GM19468 (cell line): ENCODE measurements around the gene USP7.
"Not testable (repeated sequence)": the region's sequence is repeated elsewhere in the genome, so short reads cannot be mapped to it uniquely, and the experiment has no call there.

Experiments used
- ATAC-seq: cut with Tn5 transposase; IDR thresholded peaks from one replicate; pipeline ENCODE4 v1.9.1; 2021; ENCODE audit warnings: mild to moderate bottlenecking, moderate library complexity, moderate number of reproducible peaks; ENCODE audit not compliant: unreplicated experiment; ENCODE audit errors: extremely low read depth

The USP7 gene

GRCh38 chr16:8852534-8852933 lies 111.2 kb downstream of the USP7 start:
- ATAC-seq = no peak

- ATAC-seq = no peak
These were observed 111.8 kb downstream of the USP7 start for GRCh38 chr16:8851761-8852403.

- ATAC-seq = no peak
These were observed 113.3 kb downstream of the USP7 start for GRCh38 chr16:8850279-8850885.

GRCh38 chr16:8849411-8850011 lies 114.2 kb downstream of the USP7 start:
- ATAC-seq = no peak

- no peak for ATAC-seq
These were observed 114.7 kb downstream of the USP7 start for GRCh38 chr16:8848939-8849391.

GRCh38 chr16:8848231-8848938 lies 115.3 kb downstream of the USP7 start:
- ATAC-seq = no peak

GRCh38 chr16:8847623-8848022 lies 116.1 kb downstream of the USP7 start:
- no peak for ATAC-seq

- no peak for ATAC-seq
These were observed 116.6 kb downstream of the USP7 start for GRCh38 chr16:8847145-8847544.

GRCh38 chr16:8846401-8846932 lies 117.2 kb downstream of the USP7 start:
- no peak for ATAC-seq

- no peak for ATAC-seq
These were observed 117.9 kb downstream of the USP7 start for GRCh38 chr16:8845699-8846298.

- ATAC-seq = not testable (repeated sequence)
These were observed 120.4 kb downstream of the USP7 start for GRCh38 chr16:8843296-8843695.
